HepG2 (cell line): ENCODE data around the gene MST1. TPM values are rescaled to one million over a fixed set of nuclear protein-coding genes. Genes with fewer than 3 reads are reported as not detected.

Experiments used
- KIAA2018 ChIP-seq: sonication (generic); formaldehyde crosslinking; IDR thresholded peaks from 2 replicates; pipeline ENCODE4 v1.5.0; 2020; ENCODE audit warnings: mild to moderate bottlenecking, missing genetic modification reagents, borderline replicate concordance
- LBX2 ChIP-seq: sonication (generic); formaldehyde crosslinking; IDR thresholded peaks from 2 replicates; pipeline ENCODE4 v1.5.0; 2020; ENCODE audit warnings: missing genetic modification reagents, mild to moderate bottlenecking, borderline replicate concordance
- LCORL ChIP-seq, 2 experiments: fragments of 450-650 bp in 1 of 2; sonication (generic) in 1 of 2; formaldehyde crosslinking in 1 of 2; IDR thresholded peaks; 2 replicates each; pipeline versions ENCODE4 v1.5.0 to v1.6.1; 2017 to 2020; ENCODE audit warnings: antibody characterized with exemption in 1 of 2, missing genetic modification reagents in 1 of 2
- MBD4 ChIP-seq: IDR thresholded peaks from 2 replicates; pipeline ENCODE4 v1.6.1; 2012; ENCODE audit warnings: low read length, inconsistent platforms, borderline replicate concordance
- NFIC ChIP-seq: IDR thresholded peaks from 2 replicates; pipeline ENCODE4 v1.6.1; 2012; ENCODE audit warnings: mild to moderate bottlenecking, low read length, inconsistent platforms
- PAF1 ChIP-seq: IDR thresholded peaks from 2 replicates; pipeline ENCODE4 v1.6.1; 2016; ENCODE audit warnings: missing genetic modification reagents, missing compliant biosample characterization
- PCBP2 ChIP-seq: fragments of 200-400 bp; formaldehyde crosslinking; optimal IDR thresholded peaks from 2 replicates; pipeline ENCODE3; 2018; ENCODE audit warnings: low read length, low read depth; ENCODE audit not compliant: poor library complexity, severe bottlenecking
- PPARG ChIP-seq: conservative IDR thresholded peaks from 2 replicates; pipeline ENCODE4 v1.6.1; 2016; ENCODE audit warnings: missing biosample characterization, missing genetic modification reagents
- RAD21 ChIP-seq: fragments of 450-650 bp; formaldehyde crosslinking; IDR thresholded peaks from 2 replicates; pipeline ENCODE4 v1.5.0; 2020; ENCODE audit warnings: mild to moderate bottlenecking
- SP4 ChIP-seq: sonication (generic); formaldehyde crosslinking; IDR thresholded peaks from 2 replicates; pipeline ENCODE4 v1.8.1; 2023; ENCODE audit warnings: mild to moderate bottlenecking, missing genetic modification reagents
- SRF ChIP-seq: IDR thresholded peaks from 2 replicates; pipeline ENCODE4 v1.6.1; 2011; ENCODE audit warnings: mild to moderate bottlenecking, low read depth, low read length, moderate library complexity
- TBX2 ChIP-seq: sonication (generic); formaldehyde crosslinking; IDR thresholded peaks from 2 replicates; pipeline ENCODE4 v1.5.0; 2020; ENCODE audit warnings: missing genetic modification reagents, mild to moderate bottlenecking, borderline replicate concordance
- ZFY ChIP-seq: sonication (generic); formaldehyde crosslinking; IDR thresholded peaks from 2 replicates; pipeline ENCODE4 v1.4.0; 2020; ENCODE audit warnings: missing genetic modification reagents
- ZNF10 ChIP-seq: sonication (generic); formaldehyde crosslinking; IDR thresholded peaks from 2 replicates; pipeline ENCODE4 v1.4.0; 2020; ENCODE audit warnings: mild to moderate bottlenecking, low read depth, missing genetic modification reagents, borderline replicate concordance
- ZNF121 ChIP-seq: sonication (generic); formaldehyde crosslinking; IDR thresholded peaks from 2 replicates; pipeline ENCODE4 v1.5.0; 2020; ENCODE audit warnings: mild to moderate bottlenecking, missing genetic modification reagents
- ZNF143 ChIP-seq: sonication (generic); formaldehyde crosslinking; IDR thresholded peaks from 2 replicates; pipeline ENCODE4 v1.4.0; 2020; ENCODE audit warnings: missing genetic modification reagents
- ZNF205 ChIP-seq: IDR thresholded peaks from 2 replicates; pipeline ENCODE4 v1.6.1; 2018; ENCODE audit warnings: missing biosample characterization, missing genetic modification reagents
- ZNF34 ChIP-seq: sonication (generic); formaldehyde crosslinking; IDR thresholded peaks from 2 replicates; pipeline ENCODE4 v1.4.0; 2020; ENCODE audit warnings: mild to moderate bottlenecking, missing genetic modification reagents, borderline replicate concordance
- ZNF780A ChIP-seq: sonication (generic); formaldehyde crosslinking; IDR thresholded peaks from 2 replicates; pipeline ENCODE4 v1.8.0; 2022; ENCODE audit warnings: mild to moderate bottlenecking, missing genetic modification reagents, moderate library complexity
- ZNF788 ChIP-seq: sonication (generic); formaldehyde crosslinking; IDR thresholded peaks from 2 replicates; pipeline ENCODE4 v1.5.0; 2020; ENCODE audit warnings: mild to moderate bottlenecking, missing genetic modification reagents, borderline replicate concordance
- ZNF792 ChIP-seq: IDR thresholded peaks from 2 replicates; pipeline ENCODE4 v1.6.1; 2016
- polyA plus RNA-seq, 8 experiments: library from polyadenylated mRNA; depleted of rRNA in 3 of 8; stranded (reverse) in 7 of 8; unstranded in 1 of 8; fragments of >200 nt; fragmentation: Illumina TruSeq in 4 of 8; extraction: Trizol in 4 of 8; gene quantifications; 2 replicates each; pipeline versions ENCODE4 v1.2.1 to v1.2.3, GENCODE V29; 2011 to 2016; ENCODE audit warnings: low read depth in 4 of 8, missing spikeins in 1 of 8, mixed read lengths in 1 of 8; ENCODE audit not compliant: insufficient read depth in 1 of 8
- total RNA-seq, 5 experiments: library from RNA; depleted of rRNA; stranded (reverse); fragments of >200 nt; fragmentation: Illumina TruSeq; extraction: Trizol; gene quantifications; 2 replicates each; pipeline ENCODE4 v1.2.3, GENCODE V29; 2016; ENCODE audit warnings: low read depth in 1 of 5
- TF ChIP-seq, protein P1 (sequence below): sonication (generic); formaldehyde crosslinking; IDR thresholded peaks from 2 replicates; pipeline ENCODE4 v1.4.0; 2020; ENCODE audit warnings: low read depth, mild to moderate bottlenecking, missing genetic modification reagents

MST1 gene
- total and polyA plus RNA-seq, 2 of the 13 experiments (the other 11 are each of a cell fraction or from before 2014, with no cell fraction given): 189 to 452 TPM

DNA sequence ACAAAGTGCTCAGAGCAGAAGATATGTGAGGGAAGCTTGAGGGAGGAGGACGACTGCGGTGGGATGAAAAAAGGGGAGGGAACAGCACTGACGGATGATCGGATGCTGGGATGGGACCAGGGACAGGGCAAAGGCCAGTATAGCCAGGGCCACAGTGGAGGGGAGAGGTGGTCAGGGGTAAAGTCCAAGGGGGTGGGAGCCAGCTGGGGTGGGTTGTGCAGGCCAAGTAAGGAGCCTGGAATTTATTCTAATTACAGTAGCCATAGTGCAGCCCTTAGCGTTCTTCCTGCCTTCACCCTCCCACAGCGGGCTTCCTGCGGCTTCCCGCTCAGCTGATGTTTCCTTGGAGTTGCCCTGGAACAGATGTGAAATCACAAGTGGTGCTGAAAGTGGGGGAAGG, 22.7 kb downstream of the MST1 start (continued):
- TF ChIP-seq MBD4 (no peak), LBX2 (CRISPR knock-in tag) (no peak), NFIC (no peak), ZNF121 (CRISPR knock-in tag) (peak; percentile 97), ZNF788 (peak; percentile 62; the same call in 1 of the 2 replicates), TBX2 (CRISPR knock-in tag) (peak; percentile 29; the same call in 1 of the 2 replicates), KIAA2018 (CRISPR knock-in tag) (no peak), RAD21 (CRISPR knock-in tag) (no peak), SRF (0 out of 2 replicates have a peak, but pooled peaks have one; percentile 31), ZFY (0 out of 2 replicates have a peak, but pooled peaks have one; percentile 13), ZNF792 (0 out of 2 replicates have a peak, but pooled peaks have one; percentile 16), PAF1 (no peak), ZNF780A (CRISPR knock-in tag) (no peak), ZNF205 (no peak), LCORL (IDR thresholded peaks at IDR 0.05) (peak; percentile 46; the same call in 1 of the 2 replicates), LCORL (CRISPR knock-in tag; IDR thresholded peaks at IDR 0.05) (0 out of 2 replicates have a peak, but pooled peaks have one; percentile 35), ZNF10 (CRISPR knock-in tag) (no peak), ZNF34 (CRISPR knock-in tag) (no peak), SP4 (CRISPR knock-in tag) (no peak), PPARG (CRISPR knock-in tag) (peak; percentile 47; the same call in 1 of the 2 replicates), PCBP2 (no peak), ZNF143 (CRISPR knock-in tag) (no peak)
- TF ChIP-seq, protein P1, sequence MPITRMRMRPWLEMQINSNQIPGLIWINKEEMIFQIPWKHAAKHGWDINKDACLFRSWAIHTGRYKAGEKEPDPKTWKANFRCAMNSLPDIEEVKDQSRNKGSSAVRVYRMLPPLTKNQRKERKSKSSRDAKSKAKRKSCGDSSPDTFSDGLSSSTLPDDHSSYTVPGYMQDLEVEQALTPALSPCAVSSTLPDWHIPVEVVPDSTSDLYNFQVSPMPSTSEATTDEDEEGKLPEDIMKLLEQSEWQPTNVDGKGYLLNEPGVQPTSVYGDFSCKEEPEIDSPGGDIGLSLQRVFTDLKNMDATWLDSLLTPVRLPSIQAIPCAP (CRISPR knock-in tag): no peak
